H1 (cell line): ENCODE measurements around the gene PPM1L. TPM values are rescaled to one million over a fixed set of nuclear protein-coding genes. Genes with fewer than 3 reads are reported as not detected.

Experiments used
- CTCF ChIA-PET: fragments of 300-600 bp; sonication (Branson Sonifier 250); formaldehyde crosslinking; loops from one replicate; lab custom pipeline; 2021; ENCODE audit not compliant: partially characterized antibody; lab: Charles Lee
- POLR2A ChIA-PET: fragments of 300-600 bp; sonication (Branson Sonifier 250); formaldehyde crosslinking; loops from one replicate; lab custom pipeline; 2021; ENCODE audit warnings: inconsistent platforms; ENCODE audit not compliant: partially characterized antibody; lab: Charles Lee
- DNase-seq, 2 experiments: peaks; one replicate each; pipeline versions ENCODE4 v3.0.0 to v3.0.0-alpha.2; 2010 to 2022; ENCODE audit warnings: low spot score in 2 of 2, low read depth in 1 of 2, mixed read lengths in 1 of 2
- FAIRE-seq: peaks from 2 replicates; lab custom pipeline; 2011; peaks lifted over from hg19 to GRCh38; lab: Jason Lieb, UNC
- H2AFZ ChIP-seq: 2 replicates; pipeline ENCODE4 v1.8.1; 2012; ENCODE audit warnings: low read length, inconsistent platforms
- H2AK5ac ChIP-seq: 2 replicates; pipeline ENCODE4 v1.6.1; 2013; ENCODE audit warnings: low read depth, low read length
- H2BK120ac ChIP-seq: replicated peaks from 2 replicates; pipeline ENCODE3; 2013; ENCODE audit warnings: low read depth, low read length, inconsistent platforms
- H2BK12ac ChIP-seq: 2 replicates; pipeline ENCODE4 v1.6.1; 2013; ENCODE audit warnings: low read depth, low read length
- H2BK15ac ChIP-seq: 2 replicates; pipeline ENCODE4 v1.6.1; 2013; ENCODE audit warnings: low read length
- H2BK20ac ChIP-seq: 2 replicates; pipeline ENCODE4 v1.6.1; 2013; ENCODE audit warnings: low read length
- H2BK5ac ChIP-seq: 2 replicates; pipeline ENCODE4 v1.6.1; 2013; ENCODE audit warnings: low read depth, low read length
- H3K14ac ChIP-seq: 2 replicates; pipeline ENCODE4 v1.6.1; 2013; ENCODE audit warnings: inconsistent platforms; ENCODE audit not compliant: insufficient read length
- H3K18ac ChIP-seq: 2 replicates; pipeline ENCODE4 v1.6.1; 2013; ENCODE audit warnings: low read length; ENCODE audit errors: extremely low read depth
- H3K23ac ChIP-seq: 2 replicates; pipeline ENCODE4 v1.6.1; 2013; ENCODE audit warnings: inconsistent platforms; ENCODE audit not compliant: insufficient read length
- H3K23me2 ChIP-seq: 2 replicates; pipeline ENCODE4 v1.6.1; 2013; ENCODE audit warnings: low read depth, low read length
- H3K27ac ChIP-seq: 2 replicates; pipeline ENCODE4 v1.6.1; 2011; ENCODE audit warnings: low read depth, low read length, inconsistent platforms
- H3K27me3 ChIP-seq, 4 experiments: replicated peaks in 1 of 4; 1 replicate in 1 of 4; 2 replicates in 3 of 4; pipeline versions ENCODE4 v1.6.1 to v1.8.1; 2011 to 2013; ENCODE audit warnings: low read length in 3 of 4, mild to moderate bottlenecking in 3 of 4, inconsistent platforms in 2 of 4, mixed read lengths in 2 of 4, moderate library complexity in 1 of 4; ENCODE audit not compliant: control insufficient read depth in 3 of 4, insufficient read depth in 3 of 4; ENCODE audit errors: extremely low read depth in 1 of 4
- H3K36me3 ChIP-seq, 4 experiments: 2 replicates each; pipeline versions ENCODE4 v1.6.1 to v1.8.1; 2011 to 2013; ENCODE audit warnings: mild to moderate bottlenecking in 4 of 4, low read length in 3 of 4, moderate library complexity in 2 of 4, control low read depth in 1 of 4, inconsistent platforms in 1 of 4; ENCODE audit not compliant: insufficient read depth in 4 of 4, control insufficient read depth in 2 of 4
- H3K4ac ChIP-seq: replicated peaks from 2 replicates; pipeline ENCODE3; 2013; ENCODE audit warnings: low read length, low read depth, mixed read lengths, inconsistent platforms; ENCODE audit not compliant: insufficient read length
- H3K4me1 ChIP-seq, 4 experiments: replicated peaks in 1 of 4; 1 replicate in 1 of 4; 2 replicates in 3 of 4; pipeline versions ENCODE4 v1.6.1 to v1.8.1; 2011 to 2013; ENCODE audit warnings: low read length in 3 of 4, inconsistent platforms in 2 of 4, mixed read lengths in 1 of 4; ENCODE audit not compliant: insufficient read depth in 4 of 4, control insufficient read depth in 3 of 4
- H3K4me2 ChIP-seq, 2 experiments: 2 replicates each; pipeline versions ENCODE4 v1.6.1 to v1.8.1; 2011 to 2013; ENCODE audit warnings: low read depth in 2 of 2, low read length in 2 of 2, control low read depth in 1 of 2, inconsistent platforms in 1 of 2, mild to moderate bottlenecking in 1 of 2; ENCODE audit not compliant: insufficient read depth in 1 of 2
- H3K4me3 ChIP-seq, 4 experiments: fragments of 200-600, 300-600 bp in 1 of 4; sonication (generic), shearing (Covaris generic), sonication (Bioruptor Twin) in 1 of 4; 2 replicates each; pipeline versions ENCODE4 v1.5.1 to v1.8.1; 2011 to 2016; ENCODE audit warnings: low read length in 4 of 4, low read depth in 3 of 4, control low read depth in 2 of 4, inconsistent platforms in 2 of 4, mild to moderate bottlenecking in 2 of 4, mixed read lengths in 1 of 4, moderate library complexity in 1 of 4; ENCODE audit not compliant: insufficient read depth in 2 of 4; ENCODE audit errors: extremely low read depth in 1 of 4
- H3K56ac ChIP-seq: replicated peaks from 2 replicates; pipeline ENCODE3; 2013; ENCODE audit warnings: low read depth, mild to moderate bottlenecking, mixed read lengths, low read length, inconsistent platforms; ENCODE audit not compliant: insufficient read length
- H3K79me1 ChIP-seq: 2 replicates; pipeline ENCODE4 v1.6.1; 2013; ENCODE audit warnings: low read depth, low read length, control low read depth
- H3K79me2 ChIP-seq, 2 experiments: 2 replicates each; pipeline versions ENCODE4 v1.6.1 to v1.8.1; 2012 to 2013; ENCODE audit warnings: low read length in 2 of 2, mild to moderate bottlenecking in 2 of 2, inconsistent platforms in 1 of 2; ENCODE audit not compliant: insufficient read depth in 2 of 2, control insufficient read depth in 1 of 2
- H3K9ac ChIP-seq, 4 experiments: replicated peaks in 1 of 4; 1 replicate in 1 of 4; 2 replicates in 3 of 4; pipeline versions ENCODE4 v1.6.1 to v1.8.1; 2011 to 2013; ENCODE audit warnings: low read depth in 3 of 4, low read length in 3 of 4, control low read depth in 2 of 4, mild to moderate bottlenecking in 2 of 4, moderate library complexity in 2 of 4, inconsistent platforms in 1 of 4; ENCODE audit errors: extremely low read depth in 1 of 4
- H3K9me3 ChIP-seq, 2 experiments: 2 replicates each; pipeline versions ENCODE4 v1.6.1 to v1.8.1; 2012 to 2013; ENCODE audit warnings: mild to moderate bottlenecking in 2 of 2, moderate library complexity in 2 of 2, control low read depth in 1 of 2, inconsistent platforms in 1 of 2, low read depth in 1 of 2, low read length in 1 of 2, mixed read lengths in 1 of 2; ENCODE audit not compliant: insufficient read depth in 2 of 2
- H4K20me1 ChIP-seq, 2 experiments: replicated peaks in 1 of 2; 2 replicates each; pipeline versions ENCODE3 to v1.8.1; 2011 to 2013; ENCODE audit warnings: inconsistent platforms in 2 of 2, low read length in 2 of 2, mild to moderate bottlenecking in 1 of 2; ENCODE audit not compliant: insufficient read depth in 2 of 2, control insufficient read depth in 1 of 2
- H4K5ac ChIP-seq: 2 replicates; pipeline ENCODE4 v1.6.1; 2013; ENCODE audit warnings: low read length, low read depth, mixed read lengths, inconsistent platforms; ENCODE audit not compliant: insufficient read length
- H4K8ac ChIP-seq: 2 replicates; pipeline ENCODE4 v1.8.0; 2013; ENCODE audit warnings: mild to moderate bottlenecking, moderate library complexity, low read length, inconsistent platforms; ENCODE audit not compliant: insufficient read depth; ENCODE audit errors: extremely low read depth
- H4K91ac ChIP-seq: replicated peaks from 2 replicates; pipeline ENCODE3; 2013; ENCODE audit warnings: low read length, mixed read lengths, inconsistent platforms; ENCODE audit not compliant: insufficient read length
- BRCA1 ChIP-seq: IDR thresholded peaks from 2 replicates; pipeline ENCODE4 v1.6.1; 2012; ENCODE audit warnings: low read depth, low read length, improper control_type of control experiment
- CEBPB ChIP-seq: IDR thresholded peaks from 2 replicates; pipeline ENCODE4 v1.6.1; 2012; ENCODE audit warnings: low read depth, low read length
- EGR1 ChIP-seq: IDR thresholded peaks from 2 replicates; pipeline ENCODE4 v1.6.1; 2011; ENCODE audit warnings: low read depth, low read length, borderline replicate concordance
- KDM5A ChIP-seq: fragments of 200-600 bp; IDR thresholded peaks from 2 replicates; pipeline ENCODE4 v1.7.1; 2012; ENCODE audit warnings: mild to moderate bottlenecking, low read length, inconsistent platforms, mixed read lengths
- MAFK ChIP-seq: IDR thresholded peaks from 2 replicates; pipeline ENCODE4 v1.6.1; 2012; ENCODE audit warnings: low read depth, mild to moderate bottlenecking, improper control_type of control experiment, low read length
- POLR2AphosphoS5 ChIP-seq: IDR thresholded peaks from 2 replicates; pipeline ENCODE4 v1.6.1; 2011; ENCODE audit warnings: low read depth, low read length
- TAF1 ChIP-seq: IDR thresholded peaks from 2 replicates; pipeline ENCODE4 v1.6.1; 2011; ENCODE audit warnings: mild to moderate bottlenecking, low read depth, low read length
- TCF12 ChIP-seq: IDR thresholded peaks from 2 replicates; pipeline ENCODE4 v1.6.1; 2011; ENCODE audit warnings: low read depth, mild to moderate bottlenecking, low read length
- ZNF274 ChIP-seq: IDR thresholded peaks from 2 replicates; pipeline ENCODE4 v1.7.0; 2012; ENCODE audit warnings: low read length, borderline replicate concordance; ENCODE audit errors: extremely low read depth
- polyA plus RNA-seq, 7 experiments: library from polyadenylated mRNA; depleted of rRNA in 3 of 7; stranded (reverse) in 5 of 7; unstranded in 2 of 7; fragments of >200 nt in 5 of 7; fragments of 200-250 nt in 2 of 7; gene quantifications; 1 replicate in 5 of 7; 2 replicates in 1 of 7; 4 replicates in 1 of 7; pipeline versions ENCODE4 v1.2.1 to v1.2.3, GENCODE V29; 2011 to 2013; ENCODE audit warnings: missing spikeins in 2 of 7, mixed read lengths in 2 of 7
- total RNA-seq: library from RNA; stranded (reverse); fragmentation: NEBNext Ultra II Directional; extraction: Animal tissue kit (Norgen Biotek cat#: 25700); gene quantifications from 2 replicates; pipeline ENCODE4 v1.2.1, GENCODE V29; 2021

Gene PPM1L
- total and polyA plus RNA-seq, 2 of the 8 experiments (the other 6 are each of a cell fraction or from before 2014, with no cell fraction given) = 2.8 to 18.1 TPM

- H4K20me1 ChIP-seq = no peaks in the 10 kb centered on the region
- H3K23ac ChIP-seq = no peak overlapping the region
- H3K23me2 ChIP-seq = no peaks in the 10 kb centered on the region; the same call in 1 of the 2 replicates
- H4K91ac ChIP-seq = no peak overlapping the region
- H3K27me3 ChIP-seq = no peaks in the 10 kb centered on the region
- H2BK12ac ChIP-seq = no peak overlapping the region
- CTCF ChIA-PET = no interaction called here
- H3K4me2 ChIP-seq = no peak overlapping the region
- no peaks in the 10 kb centered on the region for H3K9me3 ChIP-seq
- H2AK5ac ChIP-seq = no peak overlapping the region
- no peak overlapping the region for H3K27ac ChIP-seq
- POLR2A ChIA-PET = no interaction called here
- no peaks in the 10 kb centered on the region for H3K79me1 ChIP-seq
- DNase-seq (no peak), FAIRE-seq (no peak)
- H3K56ac ChIP-seq = no peak overlapping the region
- no peak overlapping the region for H2AFZ ChIP-seq
- TF ChIP-seq MAFK (no peak), EGR1 (no peak), TAF1 (no peak), POLR2AphosphoS5 (no peak), TCF12 (no peak), KDM5A (no peak), CEBPB (no peak), BRCA1 (no peak), ZNF274 (no peak)
- H4K8ac ChIP-seq = no peak overlapping the region
- no peak overlapping the region for H4K5ac ChIP-seq
- H2BK20ac ChIP-seq = no peak overlapping the region
- H2BK5ac ChIP-seq = no peak overlapping the region
- H3K36me3 ChIP-seq = no peaks in the 10 kb centered on the region
- peaks cover 0 to 4% (median 1%) of the 10 kb centered on the region in 4 experiments; a peak in 1 of 7 replicates for H3K4me1 ChIP-seq
- no peak overlapping the region for H3K14ac ChIP-seq
- H3K4ac ChIP-seq = no peak overlapping the region
- H3K4me3 ChIP-seq = no peak overlapping the region
- no peak overlapping the region for H2BK15ac ChIP-seq
- no peaks in the 10 kb centered on the region for H3K79me2 ChIP-seq
- no peak overlapping the region for H2BK120ac ChIP-seq
- H3K9ac ChIP-seq = no peak overlapping the region
- no peak overlapping the region for H3K18ac ChIP-seq
These were observed 70.4 kb downstream of the PPM1L start for GRCh38 chr3:160826408-160826807.
